NCI-H82 treated with DMSO at 0.1 percent for 48 hours (cell line): ENCODE results near the gene CFAP100.

Experiments
- DNase-seq: peaks from one replicate; lab custom pipeline; 2025; ENCODE audit not compliant: unreplicated experiment; lab: John Stamatoyannopoulos, UW

Gene CFAP100

DNA sequence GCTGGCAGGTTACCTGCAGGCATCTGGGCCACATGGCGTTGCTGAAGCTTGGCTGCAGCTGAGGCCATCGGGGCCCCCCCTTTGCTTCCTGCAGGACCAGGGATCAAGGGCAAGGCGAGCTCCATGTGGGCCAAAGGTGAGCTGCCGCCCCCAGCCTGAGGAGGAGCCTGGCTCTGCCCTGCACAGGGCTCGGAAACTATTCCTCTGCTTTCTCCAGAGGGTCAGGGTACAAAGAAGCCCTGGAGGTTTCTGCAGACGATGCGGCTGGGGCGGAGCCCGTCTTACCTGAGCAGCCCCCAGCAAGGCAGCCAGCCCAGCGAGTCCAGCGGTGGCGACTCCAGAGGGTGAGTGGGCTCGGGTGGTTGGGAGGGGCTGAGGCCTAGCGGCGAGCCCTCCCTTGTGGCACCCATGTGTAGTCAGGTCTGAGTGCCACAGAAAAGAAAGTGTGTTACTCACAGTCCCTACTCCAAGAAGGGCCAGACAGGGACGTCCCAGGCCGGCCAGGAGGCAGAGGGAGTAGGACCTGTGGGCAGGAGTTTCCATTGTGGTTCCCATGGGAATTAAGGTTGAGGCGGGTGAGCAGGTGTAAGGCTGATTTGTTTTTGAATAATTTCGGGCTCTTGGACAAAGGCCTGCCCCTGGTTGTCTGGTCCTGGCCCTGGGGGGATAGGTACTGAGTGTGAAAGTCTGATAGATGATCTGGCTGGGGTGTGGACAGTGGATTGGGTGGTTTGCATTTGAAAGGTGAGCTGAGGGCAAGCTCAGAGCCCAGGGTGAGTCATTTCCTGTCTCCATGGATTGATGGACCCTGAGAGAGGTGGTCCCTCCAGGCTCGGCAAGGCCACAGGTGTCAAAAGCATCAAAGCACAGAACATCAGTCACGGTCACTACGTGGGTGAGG, 25.4 kb downstream of the CFAP100 start:
- DNase-seq = no peak

DNA sequence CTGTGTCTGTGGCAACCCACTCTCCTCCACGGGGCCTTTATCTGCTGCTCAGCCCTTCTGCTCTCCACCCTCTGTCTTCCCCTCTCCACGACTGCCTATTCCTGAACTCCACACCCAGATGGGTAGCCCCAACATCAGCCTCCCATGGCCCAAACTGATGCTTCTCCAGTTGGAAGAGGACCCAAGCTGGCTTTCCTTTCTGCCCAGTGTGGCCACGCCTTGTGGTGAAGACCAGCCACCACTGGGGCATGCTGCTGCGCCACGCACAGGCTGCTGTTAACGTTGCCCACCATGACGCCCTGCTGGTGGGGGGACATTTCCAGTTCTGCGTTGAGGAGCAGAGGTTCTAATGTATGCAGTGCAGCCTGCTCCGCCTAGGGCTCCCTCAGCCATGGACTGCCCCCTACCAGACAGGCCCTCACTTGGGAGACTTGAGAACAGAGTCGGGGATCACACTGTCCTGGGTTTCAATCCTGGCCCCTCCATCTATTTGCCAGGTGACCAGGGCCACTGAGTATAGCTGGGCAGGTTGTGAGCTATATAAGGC, 26.9 kb downstream of the CFAP100 start:
- no peak for DNase-seq

DNA sequence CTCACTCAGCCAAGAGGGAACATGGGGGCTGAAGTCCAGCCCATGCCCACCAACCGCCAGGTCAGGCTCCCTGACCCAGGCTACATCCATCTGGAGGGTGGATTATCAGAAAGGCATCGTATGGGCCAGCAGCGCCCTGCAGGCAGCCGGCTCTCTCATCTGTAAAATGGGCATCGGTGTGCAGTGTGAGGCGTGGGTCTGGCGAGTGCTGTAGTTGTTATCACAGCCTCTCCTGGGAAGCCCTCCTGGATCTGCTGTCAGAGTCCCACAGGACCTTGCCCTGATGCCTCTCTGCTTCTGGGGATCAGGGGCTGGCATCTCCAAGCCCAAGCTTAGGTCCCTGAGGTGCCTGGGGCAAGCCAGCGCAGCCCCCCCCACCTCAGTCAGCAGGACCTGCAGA, 27.4 kb downstream of the CFAP100 start:
- DNase-seq = no peak

DNA sequence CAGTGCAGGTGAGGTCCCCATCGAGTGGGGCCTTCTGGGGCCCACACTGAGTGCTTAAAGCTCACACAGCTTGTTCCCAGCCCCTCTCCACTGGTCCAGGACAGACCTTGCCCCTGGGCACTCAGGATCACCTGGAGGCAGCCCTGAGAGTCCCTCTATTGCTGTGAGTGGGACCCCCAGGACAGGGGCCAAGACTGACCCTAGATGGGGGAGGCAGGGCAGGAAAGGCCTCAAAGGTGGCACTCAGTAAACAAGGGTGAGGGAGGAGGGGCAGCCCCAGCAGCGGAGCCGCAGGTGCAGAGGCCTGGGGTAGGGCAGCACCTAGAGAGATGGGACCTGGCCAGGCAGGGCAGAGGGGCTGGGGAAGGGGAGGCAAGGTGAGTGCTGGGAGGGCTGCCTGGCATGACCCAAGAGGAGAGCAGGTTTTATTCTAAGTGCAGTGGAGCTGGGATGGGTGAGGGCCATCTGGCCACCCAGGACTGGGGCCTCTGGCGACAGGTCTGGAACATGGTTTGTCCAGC, 27.9 kb downstream of the CFAP100 start:
- no peak for DNase-seq

DNA sequence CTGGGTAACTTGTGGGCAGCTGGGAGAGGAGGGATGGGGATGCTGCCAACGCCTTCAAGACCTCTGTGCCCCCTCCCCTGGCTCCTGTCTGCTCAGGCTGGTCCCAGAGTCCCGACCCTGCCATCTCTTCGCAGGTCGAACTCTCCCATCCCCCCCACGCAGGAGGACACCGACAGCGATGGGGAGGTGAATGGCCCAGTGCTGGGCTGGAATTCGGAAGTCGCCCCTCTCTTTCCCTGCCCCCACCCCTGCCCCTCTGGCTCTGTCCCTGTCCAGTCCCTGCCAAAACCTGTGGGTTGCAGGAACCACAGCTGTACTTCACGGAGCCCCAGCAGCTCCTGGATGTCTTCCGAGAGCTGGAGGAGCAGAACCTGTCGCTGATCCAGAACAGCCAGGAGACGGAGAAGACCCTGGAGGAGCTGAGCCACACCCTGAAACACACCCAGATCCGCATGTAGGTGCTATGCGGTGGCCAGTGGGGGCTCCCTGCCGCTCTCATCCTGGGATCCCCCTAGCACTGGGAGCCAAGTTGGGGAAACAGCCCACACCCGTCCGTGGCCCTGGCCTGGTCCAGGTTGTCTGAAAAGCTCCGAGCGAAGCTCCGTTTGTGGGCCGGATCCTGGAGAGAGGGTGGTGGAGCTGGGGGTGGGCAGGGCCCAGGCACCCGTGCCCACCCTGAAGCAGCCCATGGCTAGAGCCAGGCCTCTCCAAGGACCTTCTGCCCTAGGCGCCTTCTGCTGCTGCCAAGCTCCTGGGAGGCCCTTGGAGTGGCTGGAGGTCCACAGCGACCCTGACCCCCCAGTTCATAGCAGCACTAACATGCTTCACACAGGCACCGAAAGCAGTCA, 28.7 kb downstream of the CFAP100 start:
- no peak for DNase-seq

DNA sequence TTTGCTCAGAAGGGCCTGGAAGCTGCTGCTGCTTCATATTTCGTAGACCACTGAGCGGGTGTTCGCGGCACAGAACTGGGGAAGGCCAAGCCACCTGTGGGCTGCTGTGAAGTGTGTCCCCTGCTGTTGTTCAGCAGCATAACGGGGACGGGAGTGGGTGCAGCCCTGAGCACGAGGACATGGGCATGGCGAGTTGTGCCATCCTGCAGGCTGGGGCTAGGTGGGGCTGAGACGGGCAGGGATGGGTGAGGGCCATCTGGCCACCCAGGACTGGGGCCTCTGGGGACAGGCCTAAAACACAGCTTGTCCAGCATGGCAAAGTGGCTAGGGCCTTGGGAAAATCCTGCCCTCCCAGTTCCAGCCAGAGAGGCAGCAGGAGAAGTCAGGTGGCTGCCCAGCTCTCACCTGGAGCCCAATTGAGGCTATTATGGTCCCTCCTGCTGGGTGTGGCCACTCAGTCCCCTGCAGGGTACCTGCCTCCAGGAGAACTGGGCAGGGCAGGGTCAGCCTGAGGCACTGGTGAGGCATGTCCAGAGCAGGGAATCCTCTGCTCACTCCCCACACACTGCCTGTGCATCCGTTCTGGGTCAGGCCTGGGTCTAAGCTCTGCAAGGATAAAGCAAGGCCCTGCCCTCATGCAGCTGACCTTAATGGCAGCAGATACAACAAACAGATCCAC, 29.5 kb downstream of the CFAP100 start:
- no peak for DNase-seq

DNA sequence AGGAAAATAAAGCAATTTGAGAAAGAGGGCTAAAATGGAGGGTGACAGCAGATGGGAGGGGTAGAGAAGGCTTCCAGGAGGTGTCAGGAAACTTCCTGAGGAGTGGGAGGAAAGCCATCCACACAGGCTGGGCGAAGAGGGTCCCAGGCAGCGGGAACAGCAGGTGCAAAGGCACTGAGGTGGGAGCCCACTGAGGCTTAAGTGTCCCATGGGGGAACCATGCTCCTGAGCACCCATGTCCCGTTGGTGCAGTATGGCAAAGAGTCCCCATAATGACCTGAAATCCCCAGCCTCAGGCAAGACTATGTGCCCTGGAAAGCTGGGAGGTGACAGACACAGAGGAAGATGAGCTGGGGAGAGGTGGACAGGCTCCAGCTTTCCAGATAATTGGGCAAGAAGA, 30.0 kb downstream of the CFAP100 start:
- no peak for DNase-seq

DNA sequence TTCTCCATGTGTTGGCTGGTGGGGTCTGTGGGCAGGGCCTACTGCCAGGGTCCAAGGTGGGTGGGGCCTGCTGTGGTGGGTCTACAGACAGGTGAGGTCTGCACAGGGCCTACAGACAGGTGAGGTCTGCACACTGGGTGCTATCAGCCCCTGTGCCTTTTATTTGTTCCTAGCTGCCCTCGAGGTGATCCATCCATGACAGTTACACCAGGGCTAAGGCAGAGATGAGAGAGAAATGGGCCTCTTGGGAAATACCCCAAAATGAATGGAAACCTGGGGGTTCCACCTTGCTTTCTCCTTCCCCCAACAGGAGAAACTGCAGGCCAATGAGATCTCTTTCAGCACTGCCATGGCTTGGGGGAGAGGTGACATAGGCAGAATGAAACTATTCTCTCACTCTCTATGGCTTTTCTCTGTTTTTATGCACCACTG, 36.4 kb downstream of the CFAP100 start:
- no peak for DNase-seq

DNA sequence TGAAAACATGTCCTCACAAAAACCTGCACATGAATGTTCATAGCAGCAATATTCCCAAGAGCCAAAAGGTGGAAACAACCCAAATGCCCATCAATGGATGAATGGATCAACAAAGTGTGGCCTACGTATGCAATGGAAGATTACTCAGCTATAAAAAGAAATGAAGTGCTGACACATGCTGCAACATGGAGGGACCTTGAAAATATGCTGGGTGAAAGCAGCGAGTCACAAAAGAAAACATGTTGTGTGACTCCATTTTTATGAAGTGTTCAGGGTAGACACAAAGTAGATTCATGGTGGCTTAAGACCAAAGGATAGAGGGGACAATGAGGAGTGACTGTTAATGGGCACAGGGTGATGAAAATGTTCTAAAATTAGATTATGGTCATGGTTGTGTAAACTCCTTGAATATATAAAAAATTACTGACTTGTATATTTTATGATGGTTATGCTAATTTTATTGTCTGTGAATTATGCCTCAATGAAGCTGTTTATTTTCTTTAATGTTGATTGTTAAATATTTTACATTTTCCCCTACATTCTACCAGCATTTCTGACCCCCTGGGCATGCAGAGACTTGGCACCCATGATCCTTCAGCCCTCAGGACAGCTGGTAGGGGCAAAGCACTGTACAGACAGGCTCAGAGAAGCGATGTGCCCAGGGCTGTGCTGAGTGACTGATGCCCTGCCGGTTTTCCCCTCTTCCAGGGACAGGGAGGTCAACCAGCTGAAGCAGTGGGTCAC, 37.8 kb downstream of the CFAP100 start:
- DNase-seq = no peak

DNA sequence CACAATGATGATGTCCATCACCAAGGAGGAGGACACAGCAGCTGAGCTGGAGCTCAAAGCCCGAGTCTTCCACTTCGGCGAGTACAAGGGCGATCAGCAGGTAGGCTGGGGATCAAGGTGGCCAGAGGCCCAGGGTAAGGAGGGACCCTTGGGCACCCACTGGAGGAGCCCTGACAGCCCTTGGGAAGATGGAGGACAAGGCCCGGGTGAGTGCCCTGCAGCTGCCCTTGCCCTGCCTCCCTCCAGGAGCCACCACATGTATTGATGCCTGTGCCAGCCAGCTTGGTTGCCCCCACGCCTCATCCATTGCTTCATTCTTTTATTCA, 38.4 kb downstream of the CFAP100 start:
- DNase-seq = no peak

DNA sequence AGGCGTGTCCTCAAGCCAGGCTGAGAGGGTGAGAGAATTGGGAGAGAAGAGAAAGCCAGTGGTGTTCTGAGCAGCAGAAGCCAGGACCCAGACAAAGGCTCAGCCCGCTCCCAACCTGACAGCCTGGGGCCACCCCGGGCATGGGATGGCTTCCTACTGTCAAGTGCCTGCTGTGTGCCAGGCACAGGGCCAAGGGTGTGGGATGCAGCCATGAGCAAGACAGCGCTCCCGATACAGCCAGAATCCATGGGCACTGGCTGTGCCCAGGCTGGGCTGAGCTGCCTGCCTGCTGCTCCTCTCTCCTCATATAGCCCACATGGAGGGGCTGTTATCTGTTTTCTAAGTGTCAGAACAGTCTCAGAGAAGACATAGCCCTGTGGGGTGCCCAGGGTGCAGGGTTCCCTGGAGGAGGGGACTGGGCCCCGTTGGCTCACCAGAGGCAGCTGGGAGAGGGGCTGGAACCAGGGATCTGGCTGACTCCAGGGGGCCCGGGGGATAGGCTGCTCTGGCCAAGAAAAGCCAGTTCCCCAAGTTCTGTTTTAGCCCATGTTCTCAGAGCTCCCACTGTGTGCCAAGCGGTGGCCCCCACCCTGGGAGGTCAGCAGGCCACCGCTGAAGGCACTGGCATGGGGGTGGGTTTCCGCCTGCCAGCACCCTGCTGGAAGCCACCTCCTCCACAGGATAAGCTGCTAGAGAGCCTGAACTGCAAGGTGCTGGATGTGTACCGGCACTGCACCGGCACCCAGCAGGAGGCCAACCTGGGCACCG, 39.0 kb downstream of the CFAP100 start:
- no peak for DNase-seq

DNA sequence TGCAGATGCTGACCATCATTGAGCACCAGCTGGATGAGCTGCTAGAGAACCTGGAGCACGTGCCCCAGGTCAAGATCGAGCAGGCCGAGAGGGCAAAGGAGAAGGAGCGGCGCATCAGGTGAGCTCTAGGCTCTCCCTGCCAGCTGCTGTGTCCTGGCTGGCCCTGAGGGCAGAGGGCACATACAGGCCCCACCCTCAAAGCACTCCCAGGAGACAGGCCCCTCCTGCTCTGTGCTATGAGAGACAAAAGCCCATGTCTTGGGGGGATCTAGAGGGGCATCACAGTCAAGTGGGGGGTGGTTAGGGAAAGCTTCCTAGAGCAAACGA, 39.5 kb downstream of the CFAP100 start:
- no peak for DNase-seq

DNA sequence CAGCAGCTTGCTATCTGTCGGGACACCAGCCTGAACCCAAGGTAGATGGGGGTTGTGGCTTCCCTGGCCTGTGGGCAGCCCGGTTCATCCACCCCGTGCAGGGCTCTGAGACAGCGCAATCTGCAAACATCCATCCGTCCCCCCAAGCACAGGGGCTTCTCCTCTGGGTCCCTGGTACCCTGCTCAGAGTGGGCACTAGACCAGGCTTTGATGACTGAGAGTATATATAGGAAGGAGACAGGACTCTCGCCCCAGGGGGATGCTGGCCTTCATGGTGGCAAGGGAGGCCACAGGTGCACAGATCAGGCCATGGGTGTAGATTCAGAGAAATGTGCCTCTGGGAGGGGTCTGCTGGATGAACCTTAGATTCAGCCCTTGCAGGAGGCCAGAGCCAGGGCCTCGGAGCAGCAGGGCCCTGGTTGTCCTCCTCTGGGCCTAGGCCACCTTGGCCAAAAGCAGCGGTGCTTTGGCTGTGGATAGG, 40.3 kb downstream of the CFAP100 start:
- no peak for DNase-seq

DNA sequence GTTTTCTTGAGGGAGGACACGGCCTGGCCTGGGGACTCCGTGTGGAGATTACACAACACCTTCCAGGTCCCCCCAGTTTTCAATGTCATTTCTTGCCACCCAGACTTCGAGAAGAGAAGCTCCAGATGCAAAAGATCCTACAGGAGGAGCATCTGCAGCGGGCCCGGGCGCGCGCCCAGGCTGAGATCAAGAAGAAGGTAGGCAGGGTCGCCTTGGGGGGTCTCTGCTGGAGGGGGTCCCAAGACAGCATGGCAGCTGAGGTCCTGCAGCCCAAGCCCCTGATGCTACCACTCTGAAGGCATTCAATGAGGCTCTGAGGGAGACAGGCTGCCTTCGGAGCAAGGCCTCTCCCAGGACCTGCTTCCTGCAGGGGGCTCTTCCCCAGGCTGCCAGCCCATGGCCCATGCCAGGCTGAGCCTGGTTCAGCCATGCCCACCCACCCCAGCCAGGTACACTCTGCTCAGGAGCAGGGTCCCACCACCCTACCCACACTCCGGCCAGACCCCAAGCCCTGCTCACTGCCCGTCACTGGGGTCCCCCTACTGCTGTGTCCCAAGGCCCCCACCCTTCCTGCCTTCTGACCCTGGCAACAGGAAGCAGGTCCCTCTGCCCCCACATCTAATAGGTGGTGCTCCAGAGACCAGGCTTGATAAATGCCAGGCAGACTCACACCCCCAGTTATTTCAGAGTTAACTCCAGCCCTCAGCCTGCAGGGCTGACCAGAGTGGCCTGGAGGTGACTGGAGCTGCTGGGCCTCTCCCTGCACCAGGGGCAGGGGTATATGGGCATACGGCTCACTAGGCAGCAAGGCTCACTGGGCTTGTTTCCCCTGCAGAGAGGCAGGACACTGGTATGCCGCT, 41.0 kb downstream of the CFAP100 start:
- no peak for DNase-seq

DNA sequence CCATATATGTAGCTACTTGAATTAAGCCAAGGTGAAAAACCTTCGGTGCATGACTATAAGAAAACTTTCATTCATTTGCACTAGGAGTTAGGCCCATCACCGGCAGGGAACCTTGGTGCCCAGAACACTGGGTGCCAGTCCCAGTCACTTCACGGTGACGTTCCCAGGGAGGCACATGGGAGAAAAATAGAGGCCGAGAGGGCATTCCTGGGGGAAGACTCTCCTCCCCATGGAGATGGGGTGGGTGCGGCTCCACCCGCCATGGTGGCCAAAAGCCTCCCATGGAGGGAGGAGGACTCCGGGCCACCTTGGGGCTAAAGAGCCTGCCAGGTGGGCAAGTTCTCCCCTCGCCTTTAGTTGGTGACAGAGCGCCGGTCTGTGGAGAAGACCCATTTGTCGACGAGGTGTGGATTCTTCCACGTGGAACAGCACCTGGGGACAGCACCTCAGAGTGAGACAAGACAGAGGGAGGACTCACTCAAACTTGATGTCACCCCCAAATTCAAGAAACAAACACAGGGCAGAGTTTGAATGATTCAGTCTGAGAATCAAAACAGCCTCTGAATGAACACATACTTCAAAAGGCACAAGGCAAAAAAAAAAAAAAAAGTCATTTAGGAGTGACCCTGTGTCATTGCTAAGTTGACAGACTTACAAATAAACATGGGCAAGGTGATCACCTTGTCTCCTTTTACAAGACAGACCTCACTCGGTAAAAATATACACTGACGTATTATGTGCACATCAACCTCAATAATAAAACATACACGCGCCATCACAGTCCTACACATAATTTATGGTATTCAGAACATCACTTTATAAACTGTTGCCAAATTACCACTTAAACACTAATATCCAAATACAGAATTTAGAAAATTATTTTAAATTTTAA, 42.4 kb downstream of the CFAP100 start:
- no peak for DNase-seq

DNA sequence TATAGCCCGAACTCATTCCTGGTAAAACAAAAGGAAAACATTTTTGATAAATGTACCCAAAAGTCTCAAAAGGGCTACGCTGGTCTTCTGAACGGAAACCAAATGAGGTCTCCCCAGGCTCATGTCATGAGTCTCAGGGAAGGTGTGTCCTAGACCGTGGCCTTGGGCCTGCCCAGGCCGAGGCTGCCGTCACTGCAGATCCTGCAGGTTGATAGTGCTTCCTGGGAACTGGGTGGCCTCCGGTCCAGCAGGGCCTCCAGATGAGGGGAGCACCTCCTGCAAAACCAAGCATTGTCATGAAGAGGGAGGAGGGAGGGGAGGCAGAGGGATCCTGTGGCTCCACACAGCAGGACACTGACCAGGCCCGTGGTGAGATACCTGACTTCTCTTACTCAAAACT, 43.5 kb downstream of the CFAP100 start:
- DNase-seq = no peak

DNA sequence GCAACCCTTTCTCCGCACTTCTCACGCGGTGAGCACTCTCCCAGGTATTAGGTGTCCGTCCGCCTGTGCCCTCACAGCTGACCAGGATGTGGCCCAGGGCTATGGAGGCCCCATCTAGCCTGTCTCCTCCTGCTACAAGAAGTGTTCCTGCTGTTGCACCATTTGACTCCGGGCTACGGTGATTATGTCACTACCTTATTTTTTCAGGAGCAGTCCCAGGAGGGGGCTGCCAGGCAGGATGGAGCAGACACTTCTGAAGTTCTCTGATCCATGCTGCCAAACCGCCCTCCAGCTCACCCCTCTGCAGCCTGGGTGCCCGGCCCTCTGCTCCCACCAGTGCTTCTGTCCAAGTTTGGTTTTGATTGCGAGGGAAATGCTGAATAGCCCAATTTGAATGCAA, 44.0 kb downstream of the CFAP100 start:
- DNase-seq = no peak
